Stimulated activated CD4-positive, alpha-beta T cell treated with anti-CD3 and anti-CD28 coated beads, TNF-alpha, amount 100 ng/mL, for 1 hour (primary cell): ENCODE results near the gene ZNF79.
"Not testable (repeated sequence)": the region's sequence is repeated elsewhere in the genome, so short reads cannot be mapped to it uniquely, and the experiment has no call there.

ENCODE experiments used
- DNase-seq, 3 donors: peaks; one replicate each; pipeline ENCODE4 v3.0.0-alpha.2; 2020; ENCODE audit warnings: low read depth in 3 of 3, low spot score in 1 of 3

Gene ZNF79

GRCh38 chr9:127455324-127455992, 31.3 kb downstream of the ZNF79 start:
- DNase-seq = no peak

- DNase-seq = no peak
Measured at GRCh38 chr9:127457191-127457878, 33.2 kb downstream of the ZNF79 start.

- no peak for DNase-seq
Measured at GRCh38 chr9:127458921-127459320, 34.7 kb downstream of the ZNF79 start.

- DNase-seq = no peak
Measured at GRCh38 chr9:127463382-127463781, 39.2 kb downstream of the ZNF79 start.

- DNase-seq = no peak
Measured at GRCh38 chr9:127463911-127464310, 39.7 kb downstream of the ZNF79 start.

- not testable (repeated sequence) for DNase-seq
Measured at GRCh38 chr9:127466407-127466917, 42.3 kb downstream of the ZNF79 start.

GRCh38 chr9:127467621-127468020, 43.4 kb downstream of the ZNF79 start:
- DNase-seq = no peak

GRCh38 chr9:127470662-127471061, 46.5 kb downstream of the ZNF79 start:
- DNase-seq = no peak

- no peak for DNase-seq
Measured at GRCh38 chr9:127473501-127473900, 49.3 kb downstream of the ZNF79 start.

GRCh38 chr9:127473932-127474331, 49.8 kb downstream of the ZNF79 start:
- DNase-seq = no peak

- DNase-seq = no peak
Measured at GRCh38 chr9:127474592-127474991, 50.4 kb downstream of the ZNF79 start.

GRCh38 chr9:127479507-127480081, 55.4 kb downstream of the ZNF79 start:
- DNase-seq = no peak

GRCh38 chr9:127482662-127483061, 58.5 kb downstream of the ZNF79 start:
- DNase-seq = no peak

GRCh38 chr9:127485995-127486394, 61.8 kb downstream of the ZNF79 start:
- no peak for DNase-seq

GRCh38 chr9:127488946-127489345, 64.8 kb downstream of the ZNF79 start:
- no peak for DNase-seq

- DNase-seq = no peak
Measured at GRCh38 chr9:127489471-127490115, 65.4 kb downstream of the ZNF79 start.

GRCh38 chr9:127490535-127491230, 66.5 kb downstream of the ZNF79 start:
- no peak for DNase-seq

- DNase-seq = no peak
Measured at GRCh38 chr9:127491516-127491915, 67.3 kb downstream of the ZNF79 start.

- DNase-seq = no peak
Measured at GRCh38 chr9:127492616-127493015, 68.4 kb downstream of the ZNF79 start.

- DNase-seq = no peak
Measured at GRCh38 chr9:127493592-127494303, 69.6 kb downstream of the ZNF79 start.

GRCh38 chr9:127494304-127494702, 70.1 kb downstream of the ZNF79 start:
- no peak for DNase-seq
